ENCODE measurements around the gene GLDC.

The GLDC gene

DNA sequence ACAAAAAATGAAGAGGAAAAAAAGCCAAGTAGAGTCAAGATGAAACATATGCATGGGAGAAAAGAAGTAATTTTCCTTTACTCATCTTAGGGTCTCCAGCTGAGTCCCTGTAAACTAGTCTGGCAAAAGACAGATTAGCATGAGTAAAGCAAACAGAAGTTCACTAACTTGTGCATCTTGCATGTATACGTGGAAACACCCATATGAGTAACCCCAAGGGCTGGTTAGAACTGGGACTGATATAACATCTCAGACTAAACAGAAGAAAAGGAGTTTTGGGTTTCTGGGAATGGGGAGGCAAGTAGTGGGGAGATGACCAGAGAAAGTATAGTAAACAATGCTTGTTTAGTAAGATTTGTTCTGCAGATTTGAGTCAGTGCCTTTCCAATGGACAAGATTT is 20.1 kb upstream of the GLDC start:
- TF ChIP-seq, protein P1, sequence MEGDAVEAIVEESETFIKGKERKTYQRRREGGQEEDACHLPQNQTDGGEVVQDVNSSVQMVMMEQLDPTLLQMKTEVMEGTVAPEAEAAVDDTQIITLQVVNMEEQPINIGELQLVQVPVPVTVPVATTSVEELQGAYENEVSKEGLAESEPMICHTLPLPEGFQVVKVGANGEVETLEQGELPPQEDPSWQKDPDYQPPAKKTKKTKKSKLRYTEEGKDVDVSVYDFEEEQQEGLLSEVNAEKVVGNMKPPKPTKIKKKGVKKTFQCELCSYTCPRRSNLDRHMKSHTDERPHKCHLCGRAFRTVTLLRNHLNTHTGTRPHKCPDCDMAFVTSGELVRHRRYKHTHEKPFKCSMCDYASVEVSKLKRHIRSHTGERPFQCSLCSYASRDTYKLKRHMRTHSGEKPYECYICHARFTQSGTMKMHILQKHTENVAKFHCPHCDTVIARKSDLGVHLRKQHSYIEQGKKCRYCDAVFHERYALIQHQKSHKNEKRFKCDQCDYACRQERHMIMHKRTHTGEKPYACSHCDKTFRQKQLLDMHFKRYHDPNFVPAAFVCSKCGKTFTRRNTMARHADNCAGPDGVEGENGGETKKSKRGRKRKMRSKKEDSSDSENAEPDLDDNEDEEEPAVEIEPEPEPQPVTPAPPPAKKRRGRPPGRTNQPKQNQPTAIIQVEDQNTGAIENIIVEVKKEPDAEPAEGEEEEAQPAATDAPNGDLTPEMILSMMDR (IDR thresholded peaks at IDR 0.05; ENCODE audit: insufficient read depth, low read depth, low read length, missing control alignments), result no peak
- no peak for DNase-seq (ENCODE audit: low read depth)
- no peak overlapping the region for H3K4me3 ChIP-seq (ENCODE audit: low read depth, low read length)

GRCh38 chr9:6664204-6664680 is 18.7 kb upstream of the GLDC start:
- TF ChIP-seq, protein P1 (IDR thresholded peaks at IDR 0.05; ENCODE audit: insufficient read depth, low read depth, low read length, missing control alignments), result no peak
- H3K4me3 ChIP-seq (ENCODE audit: low read depth, low read length), result no peak overlapping the region
- DNase-seq (ENCODE audit: low read depth), result no peak

- TF ChIP-seq, protein P1 (IDR thresholded peaks at IDR 0.05; ENCODE audit: insufficient read depth, low read depth, low read length, missing control alignments), result no peak
- no peak for DNase-seq (ENCODE audit: low read depth)
- H3K4me3 ChIP-seq (ENCODE audit: low read depth, low read length), result no peak overlapping the region
These were observed 15.0 kb upstream of the GLDC start for GRCh38 chr9:6660512-6660911.

DNA sequence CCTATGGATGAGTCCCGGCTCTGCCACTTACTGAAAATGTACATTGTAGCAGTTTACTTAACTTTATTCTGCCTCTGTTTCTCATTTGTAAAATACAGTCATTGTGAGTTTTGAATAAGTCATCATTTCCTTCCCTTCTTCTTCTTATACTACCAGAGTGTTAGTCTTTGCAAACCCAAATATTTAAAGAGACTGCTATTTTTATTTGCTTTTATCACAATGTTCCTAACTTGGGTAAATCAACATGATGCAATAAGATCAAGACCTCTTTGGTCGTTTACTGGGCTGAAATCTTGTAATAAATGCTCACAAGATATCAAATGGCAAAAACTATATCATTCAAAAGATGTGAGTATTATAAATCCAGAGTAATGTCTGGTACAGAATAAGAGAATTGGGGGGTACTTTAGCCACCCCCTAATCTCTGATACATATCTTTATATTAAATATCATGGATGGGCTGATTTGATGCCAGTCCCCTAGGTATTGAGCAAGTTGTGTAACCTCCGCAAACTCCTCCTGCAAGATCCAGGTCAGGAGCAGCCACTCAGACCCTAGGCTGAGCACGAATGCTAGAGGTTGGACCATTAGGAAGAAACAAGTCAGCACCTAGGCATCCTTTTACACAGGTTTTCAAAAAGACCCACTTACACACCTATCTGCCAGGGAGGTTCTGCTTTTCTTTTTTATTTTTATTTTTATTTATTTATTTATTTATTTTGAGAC is 13.3 kb upstream of the GLDC start:
- TF ChIP-seq, protein P1 (IDR thresholded peaks at IDR 0.05; ENCODE audit: insufficient read depth, low read depth, low read length, missing control alignments), result no peak
- H3K4me3 ChIP-seq (ENCODE audit: low read depth, low read length), result no peak overlapping the region
- DNase-seq (ENCODE audit: low read depth), result no peak

DNA sequence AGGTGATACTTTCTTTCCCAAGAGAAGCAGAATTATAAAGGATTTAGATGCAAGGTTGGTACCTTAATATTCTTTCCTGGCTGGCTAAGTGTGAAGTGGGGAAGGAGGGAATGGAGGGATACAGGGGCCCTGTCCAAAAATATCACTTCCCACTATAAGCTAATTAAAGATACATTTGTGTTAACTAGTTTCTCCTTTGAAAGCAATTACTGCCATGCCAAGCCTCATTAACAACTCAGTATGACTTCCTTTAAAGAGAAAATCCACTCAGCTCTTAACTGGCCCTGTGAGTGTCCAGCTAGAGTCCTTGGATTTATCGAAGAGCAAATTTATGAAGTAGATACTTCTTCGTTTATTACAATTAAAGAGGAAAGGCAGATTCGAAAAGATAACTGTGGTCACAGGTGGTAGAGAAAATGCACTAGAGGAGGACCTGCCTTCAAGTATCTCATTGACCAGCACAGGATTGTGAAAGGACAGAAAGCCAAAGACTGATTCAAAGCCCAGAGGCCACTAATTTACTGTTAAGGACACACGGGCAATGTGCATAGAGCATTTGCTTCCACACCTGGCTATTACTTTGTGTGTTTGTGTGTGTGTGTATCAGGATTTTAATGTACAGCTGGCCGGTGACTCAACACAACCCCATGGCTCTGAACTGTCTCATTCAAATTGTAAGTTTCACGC is 11.2 kb upstream of the GLDC start:
- TF ChIP-seq, protein P1 (IDR thresholded peaks at IDR 0.05; ENCODE audit: insufficient read depth, low read depth, low read length, missing control alignments), result no peak
- peak; percentile 15 for DNase-seq (ENCODE audit: low read depth)
- H3K4me3 ChIP-seq (ENCODE audit: low read depth, low read length), result no peak overlapping the region

DNA sequence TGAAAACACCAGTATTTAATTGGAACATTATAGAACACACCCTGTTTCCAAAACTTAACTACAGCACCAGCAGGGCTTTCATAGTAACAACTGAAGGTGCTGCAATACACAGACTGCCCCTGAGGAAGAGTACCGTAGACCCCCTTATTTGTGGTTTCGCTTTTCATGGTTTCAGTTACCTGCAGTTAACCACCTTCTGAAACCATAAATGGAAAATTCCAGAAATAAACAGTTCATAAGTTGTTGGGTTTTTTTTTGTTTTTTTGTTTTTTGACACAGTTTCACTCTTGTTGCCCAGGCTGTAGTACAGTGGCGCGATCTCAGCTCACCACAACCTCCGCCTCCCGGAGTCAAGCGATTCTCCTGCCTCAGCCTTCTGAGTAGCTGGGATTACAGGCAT is 9.5 kb upstream of the GLDC start:
- DNase-seq (ENCODE audit: low read depth), result peak; percentile 93
- TF ChIP-seq, protein P1 (IDR thresholded peaks at IDR 0.05; ENCODE audit: insufficient read depth, low read depth, low read length, missing control alignments), result no peak
- H3K4me3 ChIP-seq (ENCODE audit: low read depth, low read length), result peak overlapping the region; percentile 22
